Measurements from ENCODE around the gene FAF1. TPM values are rescaled to one million over a fixed set of nuclear protein-coding genes. Genes with fewer than 3 reads are reported as not detected.

FAF1 gene
- total RNA-seq, 6 experiments from 2014 or later: 24.1 to 32.4 (median 31.6) TPM

- ATAC-seq: peak; percentile 50 to 65 (median 60)
- TF ChIP-seq CTCF (IDR thresholded peaks at IDR 0.05): no peak
- no peak for TF ChIP-seq POLR2A (IDR thresholded peaks at IDR 0.05)
- DNase-seq: peak in 1 of 3 donors; percentile 51
- 1% methylated on average over 22 of the region's 26 CpGs for WGBS (ENCODE audit: insufficient coverage, low coverage, low lambda C conversion rate, missing lambda C conversion rate)
- Histone ChIP-seq H3K27me3 (no peaks in the 10 kb centered on the region), H3K27ac (peak overlapping the region; percentile 87 to 93 (median 90)), H3K4me1 (peaks cover 0 to 12% (median 3%) of the 10 kb centered on the region in 4 donors), H3K36me3 (no peaks in the 10 kb centered on the region), H3K4me3 (peak overlapping the region; percentile 80 to 88 (median 81)), H3K9me3 (no peaks in the 10 kb centered on the region)
- intact Hi-C loops (cut with DNase I): no loop called here
Measured at GRCh38 chr1:50976890-50977574, 17.0 kb upstream of the FAF1 start.

GRCh38 chr1:50976111-50976889 is 16.2 kb upstream of the FAF1 start:
- intact Hi-C loops (cut with DNase I): no loop called here
- Histone ChIP-seq H3K27ac (peak overlapping the region in 2 of 3 donors; percentile 90 to 93), H3K4me3 (peak overlapping the region; percentile 80 to 88 (median 81)), H3K36me3 (no peaks in the 10 kb centered on the region), H3K4me1 (peaks cover 0 to 12% (median 3%) of the 10 kb centered on the region in 4 donors), H3K27me3 (no peaks in the 10 kb centered on the region), H3K9me3 (no peaks in the 10 kb centered on the region)
- no peak for DNase-seq
- WGBS (ENCODE audit: insufficient coverage, low coverage, low lambda C conversion rate, missing lambda C conversion rate): 30% methylated on average over 18 of the region's 19 CpGs
- TF ChIP-seq CTCF (IDR thresholded peaks at IDR 0.05) (no peak), POLR2A (IDR thresholded peaks at IDR 0.05) (no peak)
- peak in 2 of 4 donors; percentile 3 to 10 for ATAC-seq

GRCh38 chr1:50975436-50975835 is 15.4 kb upstream of the FAF1 start:
- no peak overlapping the region for H3K27ac ChIP-seq
- no peaks in the 10 kb centered on the region for H3K9me3 ChIP-seq
- no peaks in the 10 kb centered on the region for H3K36me3 ChIP-seq
- H3K4me3 ChIP-seq: no peak overlapping the region
- H3K27me3 ChIP-seq: no peaks in the 10 kb centered on the region
- intact Hi-C loops (cut with DNase I): no loop called here
- H3K4me1 ChIP-seq: peaks cover 0 to 17% (median 4%) of the 10 kb centered on the region in 4 donors
- ATAC-seq: no peak
- TF ChIP-seq CTCF (IDR thresholded peaks at IDR 0.05) (no peak), POLR2A (IDR thresholded peaks at IDR 0.05) (no peak)
- WGBS (ENCODE audit: insufficient coverage, low coverage, low lambda C conversion rate, missing lambda C conversion rate): 100% methylated on average over 1 of the region's 1 CpG
- no peak for DNase-seq

- peaks cover 0 to 12% (median 4%) of the 10 kb centered on the region in 4 donors for H3K4me1 ChIP-seq
- H3K4me3 ChIP-seq: no peak overlapping the region
- TF ChIP-seq CTCF (IDR thresholded peaks at IDR 0.05) (no peak), POLR2A (IDR thresholded peaks at IDR 0.05) (no peak)
- H3K27me3 ChIP-seq: no peaks in the 10 kb centered on the region
- no peaks in the 10 kb centered on the region for H3K9me3 ChIP-seq
- H3K27ac ChIP-seq: no peak overlapping the region
- H3K36me3 ChIP-seq: no peaks in the 10 kb centered on the region
- DNase-seq: no peak
- no peak for ATAC-seq
- 71% methylated on average over 1 of the region's 1 CpG for WGBS (ENCODE audit: insufficient coverage, low coverage, low lambda C conversion rate, missing lambda C conversion rate)
- intact Hi-C loops (cut with DNase I): no loop called here
Measured at GRCh38 chr1:50974618-50974935, 14.5 kb upstream of the FAF1 start.

Measured in right lobe of liver (tissue), 6 donors.